H9 (cell line): ENCODE data around the gene SAP30L. TPM values are rescaled to one million over a fixed set of nuclear protein-coding genes. Genes with fewer than 3 reads are reported as not detected.

Experiments
- DNase-seq: peaks from one replicate; pipeline ENCODE4 v3.0.0-alpha.2; 2017
- H2AFZ ChIP-seq: one replicate; pipeline ENCODE4 v1.6.1; 2013; ENCODE audit warnings: mild to moderate bottlenecking, low read length, control low read depth, moderate library complexity
- H2AK5ac ChIP-seq: 2 replicates; pipeline ENCODE4 v1.6.1; 2013; ENCODE audit warnings: low read length, control low read depth, mixed read lengths; ENCODE audit not compliant: insufficient read length
- H2BK120ac ChIP-seq: one replicate; pipeline ENCODE4 v1.6.1; 2013; ENCODE audit warnings: low read depth, mild to moderate bottlenecking, low read length, control low read depth, inconsistent platforms; ENCODE audit not compliant: poor library complexity, severe bottlenecking
- H2BK12ac ChIP-seq: 2 replicates; pipeline ENCODE4 v1.6.1; 2013; ENCODE audit warnings: low read length, control low read depth, mixed read lengths, low read depth; ENCODE audit not compliant: insufficient read length
- H2BK15ac ChIP-seq: 2 replicates; pipeline ENCODE4 v1.6.1; 2013; ENCODE audit warnings: low read depth, low read length, control low read depth
- H2BK20ac ChIP-seq: one replicate; pipeline ENCODE4 v1.6.1; 2013; ENCODE audit warnings: low read depth, mild to moderate bottlenecking, low read length, control low read depth, inconsistent platforms; ENCODE audit not compliant: poor library complexity, severe bottlenecking
- H2BK5ac ChIP-seq: 2 replicates; pipeline ENCODE4 v1.6.1; 2013; ENCODE audit warnings: low read length, control low read depth, mixed read lengths; ENCODE audit not compliant: insufficient read length
- H3K14ac ChIP-seq: 2 replicates; pipeline ENCODE4 v1.6.1; 2013; ENCODE audit warnings: low read length, control low read depth; ENCODE audit not compliant: insufficient read depth
- H3K18ac ChIP-seq: 2 replicates; pipeline ENCODE4 v1.6.1; 2013; ENCODE audit warnings: low read depth, mild to moderate bottlenecking, mixed read lengths, low read length, control low read depth; ENCODE audit not compliant: insufficient read length
- H3K23ac ChIP-seq: 2 replicates; pipeline ENCODE4 v1.6.1; 2013; ENCODE audit warnings: low read length, control low read depth, mixed read lengths, low read depth; ENCODE audit not compliant: insufficient read length
- H3K23me2 ChIP-seq: 2 replicates; pipeline ENCODE4 v1.6.1; 2013; ENCODE audit warnings: low read depth, mild to moderate bottlenecking, mixed read lengths, low read length, control low read depth; ENCODE audit not compliant: insufficient read length, poor library complexity, severe bottlenecking
- H3K27ac ChIP-seq: 2 replicates; pipeline ENCODE4 v1.5.1; 2013; ENCODE audit warnings: low read length, control low read depth, mixed read lengths, low read depth; ENCODE audit not compliant: insufficient read length
- H3K27me3 ChIP-seq: 2 replicates; pipeline ENCODE4 v1.6.1; 2013; ENCODE audit warnings: low read length, control low read depth, inconsistent platforms; ENCODE audit not compliant: insufficient read depth
- H3K4ac ChIP-seq: 2 replicates; pipeline ENCODE4 v1.6.1; 2013; ENCODE audit warnings: low read depth, mild to moderate bottlenecking, control low read depth, inconsistent platforms, low read length, moderate library complexity
- H3K4me1 ChIP-seq: 2 replicates; pipeline ENCODE4 v1.6.1; 2013; ENCODE audit warnings: low read length, control low read depth, inconsistent platforms; ENCODE audit not compliant: insufficient read depth
- H3K4me2 ChIP-seq: 2 replicates; pipeline ENCODE4 v1.6.1; 2013; ENCODE audit warnings: low read length, control low read depth, mixed read lengths; ENCODE audit not compliant: insufficient read length, insufficient read depth
- H3K56ac ChIP-seq: 2 replicates; pipeline ENCODE4 v1.6.1; 2013; ENCODE audit warnings: low read depth, mild to moderate bottlenecking, mixed read lengths, low read length, control low read depth; ENCODE audit not compliant: insufficient read length
- H3K79me1 ChIP-seq: 2 replicates; pipeline ENCODE4 v1.6.1; 2013; ENCODE audit warnings: low read depth, mild to moderate bottlenecking, moderate library complexity, low read length, control low read depth, inconsistent platforms; ENCODE audit not compliant: insufficient read depth, poor library complexity, severe bottlenecking
- H3K79me2 ChIP-seq: 2 replicates; pipeline ENCODE4 v1.6.1; 2013; ENCODE audit warnings: low read length, control low read depth, inconsistent platforms; ENCODE audit not compliant: insufficient read depth
- H3K9ac ChIP-seq: 2 replicates; pipeline ENCODE4 v1.6.1; 2013; ENCODE audit warnings: low read length, control low read depth, mixed read lengths; ENCODE audit not compliant: insufficient read length; ENCODE audit errors: extremely low read depth
- H3K9me3 ChIP-seq: one replicate; pipeline ENCODE4 v1.6.1; 2013; ENCODE audit warnings: low read depth, low read length, inconsistent platforms; ENCODE audit not compliant: control insufficient read depth
- H3T11ph ChIP-seq: one replicate; pipeline ENCODE4 v1.6.1; 2013; ENCODE audit warnings: mild to moderate bottlenecking, low read length, control low read depth, inconsistent platforms
- H4K20me1 ChIP-seq: one replicate; pipeline ENCODE4 v1.6.1; 2013; ENCODE audit not compliant: control insufficient read depth, insufficient read length, insufficient read depth
- H4K5ac ChIP-seq: 2 replicates; pipeline ENCODE4 v1.6.1; 2013; ENCODE audit warnings: low read depth, mild to moderate bottlenecking, mixed read lengths, low read length, control low read depth; ENCODE audit not compliant: insufficient read length
- H4K8ac ChIP-seq: replicated peaks from 2 replicates; pipeline ENCODE4 v1.6.1; 2013; ENCODE audit warnings: low read length, control low read depth, mixed read lengths, low read depth; ENCODE audit not compliant: insufficient read length
- H4K91ac ChIP-seq: 2 replicates; pipeline ENCODE4 v1.6.1; 2013; ENCODE audit warnings: low read depth, mild to moderate bottlenecking, moderate library complexity, mixed read lengths, low read length, control low read depth; ENCODE audit not compliant: insufficient read length
- H3K27ac Mint-ChIP-seq, 3 experiments: 2 replicates in 2 of 3; 3 replicates in 1 of 3; pipeline ENCODE4 v1.8.0; 2020 to 2021; ENCODE audit warnings: mixed read lengths in 3 of 3, mild to moderate bottlenecking in 1 of 3, moderate library complexity in 1 of 3
- H3K27me3 Mint-ChIP-seq: 2 replicates; pipeline ENCODE4 v1.8.0; 2021; ENCODE audit warnings: low read depth, mild to moderate bottlenecking, moderate library complexity, mixed read lengths
- H3K36me3 Mint-ChIP-seq, 3 experiments: 2 replicates in 2 of 3; 3 replicates in 1 of 3; pipeline ENCODE4 v1.8.0; 2020 to 2021; ENCODE audit warnings: low read depth in 3 of 3, mixed read lengths in 3 of 3; ENCODE audit not compliant: insufficient read depth in 1 of 3
- H3K4me1 Mint-ChIP-seq, 2 experiments: 2 replicates each; pipeline ENCODE4 v1.8.0; 2020; ENCODE audit warnings: mixed read lengths in 2 of 2
- H3K4me3 Mint-ChIP-seq, 2 experiments: 2 replicates in 1 of 2; 3 replicates in 1 of 2; pipeline ENCODE4 v1.8.0; 2020 to 2021; ENCODE audit warnings: mild to moderate bottlenecking in 2 of 2, mixed read lengths in 2 of 2, moderate library complexity in 1 of 2
- H3K9me3 Mint-ChIP-seq, 2 experiments: 2 replicates in 1 of 2; 3 replicates in 1 of 2; pipeline ENCODE4 v1.8.0; 2020; ENCODE audit warnings: mild to moderate bottlenecking in 2 of 2, mixed read lengths in 2 of 2, moderate library complexity in 1 of 2
- CTCF ChIP-seq: fragments of 200-600 bp; sonication (generic); conservative IDR thresholded peaks from 3 replicates; pipeline ENCODE4 v1.8.0; 2021; ENCODE audit warnings: antibody characterized with exemption, mild to moderate bottlenecking
- WGBS: extraction: QIAGEN DNeasy Blood & Tissue Kit; methylation state at CpG from one replicate; pipeline ENCODE4 v1.1.7; 2013; ENCODE audit warnings: missing lambda C conversion rate, low lambda C conversion rate, mixed read lengths; ENCODE audit not compliant: insufficient read length; ENCODE audit errors: extremely low coverage; 5-methylcytosine and 5-hydroxymethylcytosine counted together
- total RNA-seq: library from RNA; stranded (reverse); gene quantifications from 2 replicates; pipeline ENCODE4 v1.2.1, GENCODE V29; 2021

Gene SAP30L
- total RNA-seq, 1 experiment from 2014 or later = 25.0 TPM

GRCh38 chr5:154505567-154505966, 59.8 kb downstream of the SAP30L start:
- Histone ChIP-seq H4K20me1 (no peaks in the 10 kb centered on the region), H3K4ac (no peak overlapping the region), H3K14ac (no peak overlapping the region), H3K18ac (no peak overlapping the region), H4K8ac (no peak overlapping the region), H2BK15ac (no peak overlapping the region), H3K79me1 (no peaks in the 10 kb centered on the region), H3T11ph (no peak overlapping the region), H2BK20ac (no peak overlapping the region), H3K23me2 (no peaks in the 10 kb centered on the region), H3K79me2 (no peaks in the 10 kb centered on the region), H3K4me1 (peaks cover 2% of the 10 kb centered on the region; the same call in 1 of the 2 replicates), H2BK12ac (no peak overlapping the region), H3K9me3 (no peaks in the 10 kb centered on the region), H3K9ac (no peak overlapping the region), H2AK5ac (no peak overlapping the region), H3K4me2 (no peak overlapping the region), H4K5ac (no peak overlapping the region), H2AFZ (no peak overlapping the region), H2BK120ac (no peak overlapping the region), H2BK5ac (no peak overlapping the region), H3K27me3 (no peaks in the 10 kb centered on the region), H3K27ac (no peak overlapping the region), H4K91ac (no peak overlapping the region), H3K56ac (no peak overlapping the region), H3K23ac (no peak overlapping the region)
- Mint-ChIP-seq H3K27me3 (peaks cover 11% of the 10 kb centered on the region), H3K27ac (no peak overlapping the region), H3K4me1 (peaks cover 18 to 19% of the 10 kb centered on the region in 2 experiments), H3K9me3 (no peaks in the 10 kb centered on the region), H3K36me3 (no peaks in the 10 kb centered on the region), H3K4me3 (no peak overlapping the region)
- peak; percentile 40; the same call in 2 of the 3 replicates for TF ChIP-seq CTCF
- DNase-seq = peak; percentile 65
- WGBS = no CpG with 5 or more reads among the region's 10 CpGs
